Endothelial cell of umbilical vein (primary cell): Measurements from ENCODE around the gene SLC24A3. TPM values are rescaled to one million over a fixed set of nuclear protein-coding genes. Genes with fewer than 3 reads are reported as not detected.

Experiments
- BruUV-seq: library from RNA; stranded (reverse); fragments of 400-500 nt; replicated peaks from 2 replicates; lab custom pipeline; 2021; lab: Mats Ljungman, UMichigan
- CTCF ChIA-PET: fragments of 300-600, 350-600 bp; sonication (Branson Sonifier 250); formaldehyde crosslinking; loops from one replicate; lab custom pipeline; 2021; ENCODE audit warnings: antibody characterized with exemption, inconsistent platforms; lab: Charles Lee
- POLR2A ChIA-PET: fragments of 300-600, 350-600 bp; sonication (Branson Sonifier 250); formaldehyde crosslinking; loops from one replicate; lab custom pipeline; 2021; ENCODE audit warnings: antibody characterized with exemption, inconsistent platforms; lab: Charles Lee
- DNase-seq: peaks from one replicate; pipeline ENCODE4 v3.0.0-alpha.2; 2011; ENCODE audit warnings: low read depth, low spot score
- FAIRE-seq: peaks from 2 replicates; lab custom pipeline; 2011; peaks lifted over from hg19 to GRCh38; lab: Jason Lieb, UNC
- H2AFZ ChIP-seq: 2 replicates; pipeline ENCODE4 v1.6.0; 2012; ENCODE audit warnings: low read depth, low read length, control low read depth, inconsistent platforms
- H3K27ac ChIP-seq: 2 replicates; pipeline ENCODE4 v1.5.1; 2011; ENCODE audit warnings: low read depth, mild to moderate bottlenecking, control low read depth, low read length, moderate library complexity; ENCODE audit not compliant: insufficient read depth
- H3K27me3 ChIP-seq, 2 experiments: 2 replicates each; pipeline versions ENCODE4 v1.6.0 to v1.6.1; 2011; ENCODE audit warnings: low read length in 2 of 2, mixed read lengths in 1 of 2; ENCODE audit not compliant: control insufficient read depth in 2 of 2, insufficient read depth in 2 of 2
- H3K36me3 ChIP-seq, 2 experiments: 2 replicates in 1 of 2; 3 replicates in 1 of 2; pipeline ENCODE4 v1.5.1; 2011; ENCODE audit warnings: low read length in 2 of 2, mild to moderate bottlenecking in 1 of 2, moderate library complexity in 1 of 2; ENCODE audit not compliant: control insufficient read depth in 2 of 2, insufficient read depth in 2 of 2; ENCODE audit errors: extremely low read depth in 1 of 2
- H3K4me1 ChIP-seq: 3 replicates; pipeline ENCODE4 v1.5.1; 2011; ENCODE audit warnings: mild to moderate bottlenecking, low read length; ENCODE audit not compliant: control insufficient read depth, insufficient read depth; ENCODE audit errors: extremely low read depth
- H3K4me2 ChIP-seq: 2 replicates; pipeline ENCODE4 v1.6.1; 2011; ENCODE audit warnings: low read length, control low read depth, mixed read lengths; ENCODE audit not compliant: insufficient read depth
- H3K4me3 ChIP-seq, 3 experiments: fragments of 200-600 bp in 1 of 3; sonication (generic), shearing (Covaris generic) in 1 of 3; replicated peaks in 1 of 3; 2 replicates each; pipeline ENCODE4 v1.5.1; 2011 to 2016; ENCODE audit warnings: control low read depth in 3 of 3, low read length in 3 of 3, mild to moderate bottlenecking in 2 of 3, inconsistent platforms in 1 of 3, low read depth in 1 of 3, moderate library complexity in 1 of 3; ENCODE audit not compliant: insufficient read depth in 1 of 3
- H3K79me2 ChIP-seq: 2 replicates; pipeline ENCODE4 v1.6.0; 2012; ENCODE audit warnings: low read length, inconsistent platforms; ENCODE audit not compliant: control insufficient read depth, insufficient read depth
- H3K9ac ChIP-seq: replicated peaks from 2 replicates; pipeline ENCODE3; 2011; ENCODE audit warnings: low read length, control low read depth; ENCODE audit not compliant: insufficient read depth; ENCODE audit errors: extremely low read depth
- H3K9me1 ChIP-seq: replicated peaks from 3 replicates; pipeline ENCODE4 v1.6.0; 2011; ENCODE audit warnings: mild to moderate bottlenecking, low read length; ENCODE audit not compliant: control insufficient read depth, insufficient read depth; ENCODE audit errors: extremely low read depth
- H3K9me3 ChIP-seq: replicated peaks from 2 replicates; pipeline ENCODE4 v1.5.1; 2012; ENCODE audit warnings: low read length, inconsistent platforms; ENCODE audit not compliant: control insufficient read depth, insufficient read depth
- H4K20me1 ChIP-seq: replicated peaks from 2 replicates; pipeline ENCODE3; 2011; ENCODE audit warnings: mild to moderate bottlenecking, low read length; ENCODE audit not compliant: control insufficient read depth, insufficient read depth; ENCODE audit errors: extremely low read depth
- GATA2 ChIP-seq: IDR thresholded peaks from 2 replicates; pipeline ENCODE4 v1.7.0; 2011; ENCODE audit warnings: low read depth, mild to moderate bottlenecking, moderate library complexity, mixed read lengths, low read length; ENCODE audit not compliant: insufficient read length, insufficient read depth
- JUN ChIP-seq: IDR thresholded peaks from 2 replicates; pipeline ENCODE4 v1.6.1; 2011; ENCODE audit warnings: borderline replicate concordance, low read depth; ENCODE audit not compliant: insufficient read length, insufficient read depth
- POLR2A ChIP-seq: IDR thresholded peaks from 2 replicates; pipeline ENCODE4 v1.6.1; 2012; ENCODE audit warnings: low read depth, mild to moderate bottlenecking, control low read depth, low read length
- POLR2AphosphoS5 ChIP-seq: IDR thresholded peaks from 2 replicates; pipeline ENCODE4 v1.6.1; 2012; ENCODE audit warnings: low read depth, mild to moderate bottlenecking, control low read depth, low read length, moderate library complexity; ENCODE audit not compliant: insufficient read depth
- dilution Hi-C: fragments of 300-500 bp; cut with MboI; formaldehyde crosslinking; loops from one replicate; pipeline ENCODE4 v1.15.0; 2019; ENCODE audit warnings: low sequenced_read_pairs; ENCODE audit not compliant: extremely low pct_ligation_motif_present
- intact Hi-C: fragments of 100-400 bp; cut with micrococcal nuclease; formaldehyde crosslinking; loops from one replicate; pipeline ENCODE4 v1.10.0; 2022
- polyA plus RNA-seq, 4 experiments: library from polyadenylated mRNA; depleted of rRNA in 3 of 4; stranded (reverse) in 3 of 4; unstranded in 1 of 4; fragments of >200 nt; gene quantifications; 2 replicates each; pipeline versions ENCODE4 v1.2.1 to v1.2.3, GENCODE V29; 2011 to 2012; ENCODE audit warnings: missing spikeins in 1 of 4
- total RNA-seq: library from RNA; stranded (reverse); gene quantifications from 2 replicates; pipeline ENCODE4 v1.2.3, GENCODE V29; 2021
- TF ChIP-seq, protein P1 (sequence below): IDR thresholded peaks from 2 replicates; pipeline ENCODE4 v1.6.1; 2011; ENCODE audit not compliant: insufficient read depth, insufficient read length

Gene SLC24A3
- total and polyA plus RNA-seq, 2 donors (not counting 3 experiments of a cell fraction or from before 2014, with no cell fraction given) = not detected

DNA sequence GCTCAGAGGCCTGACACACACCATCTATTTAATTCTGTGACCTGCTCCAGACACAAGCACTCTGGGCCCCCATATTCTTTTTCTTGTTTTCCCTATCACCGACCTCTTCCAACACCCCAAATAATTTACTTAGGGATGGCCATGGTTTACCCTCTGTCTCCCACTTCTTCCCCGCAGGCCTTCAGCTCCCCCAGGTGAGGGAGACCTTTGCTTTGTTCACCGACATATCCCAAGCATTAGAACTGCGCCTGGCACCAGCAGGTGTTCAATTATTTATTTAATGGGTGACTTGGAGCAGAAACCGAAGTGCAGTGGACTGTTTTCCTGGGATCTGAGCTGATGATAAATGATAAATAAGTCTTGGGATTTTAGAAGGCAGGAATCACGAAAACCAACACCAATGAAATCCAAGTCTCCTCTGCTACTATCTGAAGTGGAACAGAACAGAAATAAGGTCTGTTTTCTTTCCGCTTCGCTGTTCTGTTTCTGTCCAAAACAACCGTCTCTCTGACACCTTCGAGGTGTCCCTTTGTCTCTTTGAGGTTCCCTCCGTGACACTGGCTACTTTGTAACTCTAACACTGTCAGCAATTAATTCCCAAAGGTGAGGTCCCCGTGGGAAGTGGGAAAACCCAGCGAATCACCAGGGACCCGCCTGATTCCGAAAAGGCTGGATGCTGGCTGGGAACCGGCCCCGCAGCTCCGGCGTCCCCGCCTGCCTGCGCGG, 544.5 kb downstream of the SLC24A3 start:
- dilution Hi-C loops (no loop called here), intact Hi-C loops (loop anchor here (1.0 kb wide), 2 partner anchors 65 to 129 kb away; no protein-coding TSS in a partner anchor)
- ChIA-PET CTCF (interaction anchor here (0.9 to 1.2 kb wide), 5 partner anchors 15 to 238 kb away, joined by 3 to 4 read pairs (median 3); no protein-coding TSS in a partner anchor), POLR2A (no interaction called here)
- peak overlapping the region; percentile 89 for H3K4me2 ChIP-seq
- H4K20me1 ChIP-seq = no peaks in the 10 kb centered on the region
- no TSS peak for BruUV-seq
- H3K79me2 ChIP-seq = no peaks in the 10 kb centered on the region
- FAIRE-seq = no peak
- no peak for TF ChIP-seq JUN
- peak overlapping the region; percentile 89 for H3K9ac ChIP-seq
- no peak for DNase-seq
- peak overlapping the region; percentile 75 to 77 (median 76) for H3K4me3 ChIP-seq
- no peaks in the 10 kb centered on the region for H3K9me3 ChIP-seq
- H3K27me3 ChIP-seq = no peaks in the 10 kb centered on the region
- H3K36me3 ChIP-seq = no peaks in the 10 kb centered on the region
- no peaks in the 10 kb centered on the region for H3K9me1 ChIP-seq
- H3K27ac ChIP-seq = peak overlapping the region; percentile 54
- peaks cover 18% of the 10 kb centered on the region for H3K4me1 ChIP-seq
- H2AFZ ChIP-seq = peak overlapping the region; percentile 91

DNA sequence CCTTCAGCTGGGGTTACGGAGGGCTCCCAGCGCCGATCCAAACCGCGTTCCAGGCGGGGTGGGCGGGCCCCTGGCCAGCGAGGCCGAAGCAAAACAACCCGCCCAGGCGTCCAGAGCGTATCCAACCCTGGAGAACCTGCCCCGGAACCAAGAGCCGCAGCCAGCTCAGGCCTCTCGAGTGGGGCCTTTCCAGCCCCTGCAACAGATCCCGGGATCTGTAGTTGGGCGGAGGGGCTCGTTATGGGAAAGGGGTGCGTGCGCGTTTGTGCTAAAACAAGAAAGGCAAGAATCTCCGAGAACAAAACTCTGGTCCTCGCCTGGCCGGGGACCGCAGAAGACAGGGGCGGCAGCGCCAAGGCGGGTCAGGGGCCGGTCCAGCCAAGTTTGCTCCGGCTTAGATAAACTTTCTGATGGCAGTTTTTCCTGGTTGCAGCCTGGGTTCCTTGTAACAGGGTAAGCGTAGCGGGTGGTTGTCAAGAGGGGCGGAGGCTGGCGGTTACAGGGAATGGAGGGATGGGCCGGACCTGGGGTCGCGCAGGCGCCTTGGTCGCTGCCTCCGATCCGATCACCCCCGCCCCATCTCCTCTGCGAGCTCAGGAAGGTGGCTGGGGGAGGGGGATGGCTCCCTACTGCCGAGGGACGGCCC, 545.2 kb downstream of the SLC24A3 start:
- Histone ChIP-seq H3K9me1 (no peaks in the 10 kb centered on the region), H3K36me3 (no peaks in the 10 kb centered on the region), H3K79me2 (no peaks in the 10 kb centered on the region), H3K9ac (peak overlapping the region; percentile 89), H3K4me3 (peak overlapping the region; percentile 75 to 77 (median 76)), H3K9me3 (no peaks in the 10 kb centered on the region), H2AFZ (peak overlapping the region; percentile 91), H3K27me3 (no peaks in the 10 kb centered on the region), H3K4me1 (peaks cover 18% of the 10 kb centered on the region), H4K20me1 (no peaks in the 10 kb centered on the region), H3K27ac (peak overlapping the region; percentile 54), H3K4me2 (peak overlapping the region; percentile 89)
- DNase-seq (peak; percentile 92), FAIRE-seq (peak; percentile 94)
- intact Hi-C loops (loop anchor here (1.0 to 2.0 kb wide), 4 partner anchors 22 to 129 kb away; no protein-coding TSS in a partner anchor), dilution Hi-C loops (no loop called here)
- POLR2A ChIA-PET = no interaction called here
- BruUV-seq = TSS peak; percentile 25
- CTCF ChIA-PET = interaction anchor here (0.9 to 2.1 kb wide), 8 partner anchors 16 to 237 kb away, joined by 3 to 6 read pairs (median 3); no protein-coding TSS in a partner anchor
- TF ChIP-seq GATA2 (no peak), POLR2AphosphoS5 (peak; percentile 50), POLR2A (peak; percentile 61)
- TF ChIP-seq, protein P1, sequence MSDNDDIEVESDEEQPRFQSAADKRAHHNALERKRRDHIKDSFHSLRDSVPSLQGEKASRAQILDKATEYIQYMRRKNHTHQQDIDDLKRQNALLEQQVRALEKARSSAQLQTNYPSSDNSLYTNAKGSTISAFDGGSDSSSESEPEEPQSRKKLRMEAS = no peak
